ENCODE measurements around the gene TMEM240. TPM values are rescaled to one million over a fixed set of nuclear protein-coding genes. Genes with fewer than 3 reads are reported as not detected.

TMEM240 gene
- total and polyA plus RNA-seq, 2 donors (not counting 3 experiments of a cell fraction or from before 2014, with no cell fraction given): 7.0 to 7.6 TPM

- peaks cover 0 to 8% of the 10 kb centered on the region in 2 experiments for H3K36me3 ChIP-seq (ENCODE audit: control insufficient read depth in 2 of 2, extremely low read depth in 1 of 2, insufficient read depth in 2 of 2, low read length in 2 of 2)
- intact Hi-C loops (cut with micrococcal nuclease): no loop called here
- H3K4me1 ChIP-seq (ENCODE audit: control insufficient read depth, extremely low read depth, insufficient read depth, low read length): peaks cover 14% of the 10 kb centered on the region
- no TSS peak for BruUV-seq (replicated peaks)
- no peaks in the 10 kb centered on the region for H3K27me3 ChIP-seq (ENCODE audit: control insufficient read depth in 2 of 2, insufficient read depth in 2 of 2, low read length in 2 of 2)
- no peak overlapping the region for H3K27ac ChIP-seq (ENCODE audit: insufficient read depth, low read depth, low read length)
- H3K79me2 ChIP-seq (ENCODE audit: control insufficient read depth, insufficient read depth, low read length): peaks cover 7% of the 10 kb centered on the region
- ChIA-PET POLR2A (no interaction called here), CTCF (no interaction called here)
- no peak overlapping the region for H3K4me3 ChIP-seq (replicated peaks in 1 of 3; ENCODE audit: insufficient read depth in 1 of 3, low read depth in 1 of 3, low read length in 3 of 3)
- no peaks in the 10 kb centered on the region for H4K20me1 ChIP-seq (replicated peaks; ENCODE audit: control insufficient read depth, extremely low read depth, insufficient read depth, low read length)
- no peak overlapping the region for H3K9ac ChIP-seq (replicated peaks; ENCODE audit: extremely low read depth, insufficient read depth, low read length)
- no peaks in the 10 kb centered on the region for H3K9me1 ChIP-seq (replicated peaks; ENCODE audit: control insufficient read depth, extremely low read depth, insufficient read depth, low read length)
- no peak overlapping the region for H2AFZ ChIP-seq (ENCODE audit: low read depth, low read length)
- dilution Hi-C loops (cut with MboI; ENCODE audit: extremely low pct_ligation_motif_present, low sequenced_read_pairs): no loop called here
- no peaks in the 10 kb centered on the region for H3K9me3 ChIP-seq (replicated peaks; ENCODE audit: control insufficient read depth, insufficient read depth, low read length)
- FAIRE-seq (no peak), DNase-seq (ENCODE audit: low read depth, low spot score) (no peak)
- no peak overlapping the region for H3K4me2 ChIP-seq (ENCODE audit: insufficient read depth, low read length)
- TF ChIP-seq POLR2A (IDR thresholded peaks at IDR 0.05; ENCODE audit: low read depth, low read length) (no peak), POLR2AphosphoS5 (IDR thresholded peaks at IDR 0.05; ENCODE audit: insufficient read depth, low read depth, low read length) (no peak), MAX (IDR thresholded peaks at IDR 0.05; ENCODE audit: insufficient read depth, insufficient read length) (no peak), MYC (IDR thresholded peaks at IDR 0.05; ENCODE audit: low read depth, low read length) (no peak), CTCF (IDR thresholded peaks at IDR 0.05; ENCODE audit: extremely low read depth in 1 of 2, insufficient read depth in 1 of 2, low read depth in 1 of 2, low read length in 2 of 2) (no peak), FOS (IDR thresholded peaks at IDR 0.05; ENCODE audit: borderline replicate concordance, insufficient read depth, low read length) (no peak)
Observed at GRCh38 chr1:1541956-1542765, 1.7 kb upstream of the TMEM240 start.
